ENCODE measurements around the gene SEC14L5. TPM values are rescaled to one million over a fixed set of nuclear protein-coding genes. Genes with fewer than 3 reads are reported as not detected.
"Not testable (repeated sequence)": the region's sequence is repeated elsewhere in the genome, so short reads cannot be mapped to it uniquely, and the experiment has no call there.

SEC14L5 gene
- polyA plus RNA-seq, 12 donors: 0.35 to 1.5 (median 0.75) TPM; not detected in 1

DNA sequence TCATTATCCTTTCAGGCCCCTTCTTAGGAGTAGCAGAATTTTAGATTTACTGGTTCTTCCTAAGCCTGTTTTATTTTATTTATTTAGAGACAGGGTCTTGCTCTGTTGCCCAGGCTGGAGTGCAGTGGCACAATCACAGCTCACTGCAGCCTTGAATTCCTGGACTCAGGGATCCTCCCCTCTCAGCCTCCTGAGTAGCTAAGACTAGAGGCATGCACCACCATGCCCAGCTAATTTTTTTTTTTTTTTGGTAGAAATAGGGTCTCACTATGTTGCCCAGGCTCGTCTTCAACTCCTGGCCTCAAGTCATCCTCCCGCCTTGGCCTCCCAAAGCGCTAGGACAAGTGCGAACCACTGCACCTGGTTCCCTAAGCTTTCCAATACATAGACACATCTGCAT, 28.5 kb upstream of the SEC14L5 start:
- not testable (repeated sequence) for DNase-seq

- no peak for DNase-seq
Measured at GRCh38 chr16:4931381-4931780, 26.7 kb upstream of the SEC14L5 start.

- DNase-seq: no peak
Measured at GRCh38 chr16:4933433-4933832, 24.7 kb upstream of the SEC14L5 start.

- DNase-seq: no peak
Measured at GRCh38 chr16:4933871-4934395, 24.2 kb upstream of the SEC14L5 start.

DNA sequence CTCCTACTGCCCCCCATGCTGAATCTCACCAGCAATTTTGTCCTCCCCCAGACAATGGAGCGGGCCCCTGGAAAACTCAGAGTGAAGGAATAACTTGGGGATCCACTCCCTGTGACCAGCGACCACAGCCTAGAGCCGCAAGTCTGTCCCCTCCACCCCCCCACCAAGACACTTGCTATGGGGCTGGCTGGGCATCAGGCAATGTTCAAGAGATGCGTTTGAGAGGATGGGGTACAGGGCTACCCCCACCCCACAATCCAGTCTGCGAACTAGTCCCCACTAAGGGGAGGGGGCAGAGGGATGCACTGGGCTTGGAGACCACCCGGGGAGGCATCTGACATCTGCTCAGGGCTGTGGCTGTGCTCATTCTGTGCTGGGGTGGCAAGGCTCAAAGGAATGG, 23.5 kb upstream of the SEC14L5 start:
- no peak for DNase-seq

GRCh38 chr16:4935241-4935855, 22.8 kb upstream of the SEC14L5 start:
- no peak for DNase-seq

DNA sequence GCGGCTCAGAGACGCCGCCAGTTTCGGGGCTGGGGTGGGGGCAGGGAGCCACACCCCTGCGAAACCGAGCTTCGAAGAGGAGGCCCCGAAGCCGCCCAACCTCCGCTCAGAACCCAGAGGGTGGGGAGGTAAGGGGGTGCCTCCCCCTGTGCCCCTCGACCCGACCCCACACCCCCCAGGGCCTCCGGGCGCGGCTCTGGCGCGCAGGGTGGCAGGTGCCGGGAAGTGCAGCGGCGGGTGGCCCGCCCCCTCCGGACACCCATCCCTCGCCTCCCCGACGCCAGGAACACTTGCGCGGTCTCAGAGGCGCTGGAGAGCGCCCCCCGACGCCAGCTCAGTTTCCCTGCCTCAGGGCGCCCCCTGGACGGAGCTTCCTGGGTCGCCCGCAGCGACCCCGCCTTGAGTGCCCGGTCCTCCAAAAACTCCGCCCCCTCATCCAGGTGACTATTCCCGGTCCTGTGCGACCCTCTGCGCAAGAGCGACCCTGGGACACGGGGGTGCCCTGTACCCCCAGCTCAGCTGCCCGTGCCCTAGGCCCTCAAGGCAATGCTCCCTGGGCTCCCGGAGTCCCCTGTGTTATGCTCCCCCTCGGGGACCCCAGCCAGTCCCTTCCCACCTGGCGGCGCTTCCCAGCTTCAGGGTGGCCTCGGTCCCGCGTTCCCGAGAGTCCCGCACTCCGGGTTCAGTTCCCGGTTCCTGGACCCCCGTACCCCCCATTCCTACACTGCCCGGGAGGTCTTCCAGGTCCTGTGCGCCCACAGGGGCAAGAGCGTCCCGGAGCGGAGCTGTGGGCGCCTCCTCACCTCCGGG, 21.7 kb upstream of the SEC14L5 start:
- DNase-seq: no peak

DNA sequence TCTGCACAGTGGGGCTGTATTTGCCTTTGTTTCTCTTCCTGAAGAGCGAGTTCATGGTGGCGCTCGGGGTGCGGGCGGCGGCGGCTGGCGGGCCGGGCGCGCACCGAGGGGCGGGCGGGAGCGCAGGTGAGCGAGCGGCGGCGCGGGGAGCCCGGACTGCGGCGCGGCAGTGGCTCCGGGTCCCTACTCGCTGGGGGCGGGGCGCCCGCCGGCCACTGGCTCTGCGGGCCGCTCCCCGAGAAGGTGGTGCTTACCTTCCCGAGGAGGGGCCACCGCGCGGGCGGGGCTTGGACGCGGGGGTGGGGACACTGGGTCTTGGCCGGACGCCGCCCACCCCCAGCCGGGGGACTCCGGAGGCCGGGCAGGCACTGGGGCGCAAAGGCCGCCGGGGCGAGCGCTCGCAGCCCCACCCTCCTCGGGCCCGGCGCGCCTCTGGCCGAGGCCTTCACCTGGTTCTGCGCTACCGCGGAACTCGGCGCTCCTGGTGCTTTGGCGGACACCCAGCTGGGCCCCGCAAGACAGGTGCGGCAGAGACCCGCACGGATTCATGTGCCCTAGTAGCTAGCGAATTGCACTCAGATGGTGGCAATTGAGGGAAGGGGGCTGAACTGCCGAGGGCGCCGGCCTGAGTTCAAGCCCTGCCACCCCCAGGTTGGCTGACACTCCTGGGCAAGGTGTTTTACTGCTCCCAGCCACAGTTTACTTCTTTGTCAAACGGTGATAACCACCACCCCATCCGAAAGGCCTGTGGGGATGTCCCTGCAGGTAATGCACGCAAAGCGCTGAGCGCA, 20.9 kb upstream of the SEC14L5 start, which contains the start of gene PPL:
Gene PPL (minus strand): TSS at position 158 of the 791 bp plus-strand sequence. CDS start 103 bp downstream, at position 55.
- no peak for DNase-seq

DNA sequence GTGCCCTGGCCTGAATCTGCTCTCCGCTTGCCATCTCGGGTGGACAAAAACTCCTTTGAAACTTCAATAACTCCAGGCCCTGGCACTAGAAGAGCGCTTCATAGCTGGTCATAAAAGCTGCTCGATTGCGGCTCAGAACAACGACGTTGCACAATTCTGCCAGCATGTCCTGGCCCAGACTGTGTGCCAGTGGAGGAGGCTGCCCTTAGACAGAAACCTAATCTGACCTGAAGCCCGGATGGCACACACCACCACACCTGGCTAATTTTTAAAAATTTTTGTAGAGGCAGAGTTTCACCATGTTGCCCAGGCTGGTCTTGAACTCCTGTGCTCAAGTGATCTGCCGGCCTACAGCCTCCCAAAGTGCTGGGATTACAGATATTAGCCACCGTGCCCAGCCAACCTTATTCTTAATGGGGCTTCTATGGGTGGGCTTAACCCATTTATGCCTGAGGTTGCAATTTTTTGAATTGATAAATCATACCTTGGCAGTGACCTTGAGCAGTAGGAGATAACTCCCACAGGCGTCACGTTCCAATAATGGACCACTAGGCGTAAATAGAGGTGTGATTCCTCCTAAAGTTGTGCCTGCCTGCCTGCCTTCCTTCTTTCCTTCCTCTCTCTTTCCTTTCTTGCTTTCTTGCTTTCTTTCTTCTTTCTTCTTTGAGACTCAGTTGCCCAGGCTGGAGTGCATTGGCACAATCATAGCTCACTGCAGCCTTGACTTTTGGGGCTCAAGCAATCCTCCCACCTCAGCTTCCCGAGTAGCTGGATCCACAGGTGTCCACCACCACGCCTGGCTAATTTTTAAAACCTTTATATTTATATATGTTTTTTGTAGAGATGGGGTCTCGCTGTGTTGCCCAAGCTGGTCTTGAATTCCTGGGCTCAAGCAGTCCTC, 20.1 kb upstream of the SEC14L5 start:
- no peak for DNase-seq

GRCh38 chr16:4938683-4939030, 19.5 kb upstream of the SEC14L5 start:
- DNase-seq: no peak

DNA sequence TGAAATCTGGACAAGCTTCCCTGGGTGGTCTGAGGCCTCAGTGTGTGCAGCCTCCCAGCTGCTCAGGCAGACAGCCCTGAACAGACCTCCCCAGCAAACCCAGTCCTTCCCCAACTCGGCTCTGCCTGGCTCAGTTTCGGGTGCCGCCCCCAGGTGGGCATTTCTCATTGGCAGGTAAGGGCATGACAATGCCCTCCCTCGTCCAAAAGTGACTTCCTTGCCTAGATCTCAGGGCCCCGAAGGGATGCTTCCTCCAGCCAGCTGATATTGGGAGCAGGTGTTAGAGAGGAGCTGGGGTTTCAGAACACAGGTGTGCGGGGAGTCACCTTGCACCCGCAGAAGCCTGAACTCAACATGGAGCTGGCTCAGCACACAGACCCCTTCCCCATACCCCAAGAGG, 17.4 kb upstream of the SEC14L5 start:
- no peak for DNase-seq

DNA sequence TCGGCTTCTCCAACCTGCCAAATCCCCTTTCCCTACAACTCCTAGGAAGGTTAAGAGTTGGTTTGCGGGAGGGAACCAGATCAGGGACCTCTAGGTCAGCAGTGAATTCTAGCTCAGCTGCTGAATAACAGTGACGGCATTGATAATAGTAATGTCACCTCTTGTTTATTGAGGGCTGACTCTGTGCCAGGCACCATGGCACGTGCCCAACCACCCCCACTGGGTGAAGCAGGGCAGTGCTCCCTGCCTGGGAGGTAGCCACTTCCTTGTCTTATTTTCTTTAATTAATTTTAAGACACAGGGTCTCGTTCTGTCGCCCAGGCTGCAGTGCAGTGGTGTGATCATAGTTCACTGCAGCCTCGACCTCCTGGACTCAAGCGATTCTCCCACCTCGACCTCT, 15.6 kb upstream of the SEC14L5 start:
- no peak for DNase-seq

GRCh38 chr16:4944333-4945281, 13.5 kb upstream of the SEC14L5 start:
- DNase-seq: peak; percentile 83

- no peak for DNase-seq
Measured at GRCh38 chr16:4945560-4946502, 12.3 kb upstream of the SEC14L5 start.

DNA sequence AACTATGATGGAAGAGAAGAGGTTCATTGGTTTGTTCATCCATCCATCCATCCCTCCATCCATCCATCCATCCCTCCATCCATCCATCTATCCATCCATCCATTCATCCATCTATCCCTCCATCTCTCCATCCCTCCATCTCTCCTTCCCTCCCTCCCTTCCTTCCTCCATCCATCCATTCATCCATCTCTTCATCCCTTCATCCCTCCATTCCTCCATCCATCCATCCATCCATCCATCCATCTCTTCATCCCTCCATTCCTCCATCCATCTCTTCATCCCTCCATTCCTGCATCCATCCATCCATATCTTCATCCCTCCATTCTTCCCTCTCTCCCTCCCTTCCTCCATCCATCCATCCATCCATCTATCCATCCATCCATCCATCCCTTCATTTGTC, 11.2 kb upstream of the SEC14L5 start:
- no peak for DNase-seq

- DNase-seq: no peak
Measured at GRCh38 chr16:4947722-4948503, 10.2 kb upstream of the SEC14L5 start.

DNA sequence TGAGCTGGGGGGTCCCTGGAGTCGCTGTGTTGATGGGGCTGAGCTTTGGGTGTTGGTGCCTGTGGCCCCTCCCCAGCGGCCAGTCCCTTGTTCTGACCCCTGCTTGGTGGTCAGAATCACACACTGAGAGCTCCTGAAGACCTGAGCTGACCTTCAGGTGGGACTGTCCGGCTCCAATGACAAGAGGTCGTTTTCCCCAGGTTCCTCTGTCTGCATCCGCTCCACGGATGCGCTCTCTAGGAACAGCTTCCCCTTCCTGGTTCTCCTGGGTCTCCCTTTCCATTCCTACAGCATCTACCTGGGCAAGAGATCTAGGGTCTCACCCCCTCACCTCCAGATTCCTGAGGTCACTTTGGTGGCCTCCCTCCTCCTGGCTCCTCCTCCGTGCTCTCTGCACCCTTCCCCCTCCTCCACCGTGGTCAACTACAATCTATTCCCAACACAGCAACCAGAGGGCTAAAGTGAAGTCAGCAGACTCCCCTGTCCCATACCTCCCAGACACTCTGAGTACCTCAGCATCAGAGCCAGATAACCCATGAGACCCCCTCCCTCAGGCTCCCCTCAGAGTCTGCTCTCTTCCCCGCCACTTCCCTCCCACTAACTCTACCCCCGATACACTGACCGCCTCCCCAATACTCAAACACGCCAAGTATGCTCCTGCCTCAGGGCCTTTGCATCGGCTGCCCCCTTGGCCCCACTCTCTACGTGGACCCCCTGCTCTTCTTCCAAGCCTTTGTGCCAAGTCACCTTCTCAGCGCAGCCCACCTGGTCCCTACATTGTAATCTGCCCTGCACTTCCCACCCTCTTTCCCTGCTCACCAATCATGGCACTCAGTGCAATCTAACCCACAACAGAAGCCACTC, 9.0 kb upstream of the SEC14L5 start:
- no peak for DNase-seq

Data from muscle of arm (tissue), 12 donors.